Trophoblast cell (in vitro differentiated cells and primary cell): ENCODE measurements around the gene VTI1A.
A peak's percentile ranks its signal among the peaks of the same experiment; 100 is the strongest.

Source experiments
- DNase-seq, 2 donors: peaks; one replicate each; pipeline ENCODE4 v3.0.0-alpha.2; 2016
- H2AFZ ChIP-seq: 2 replicates; pipeline ENCODE4 v1.6.1; 2013; ENCODE audit warnings: low read length, moderate library complexity, mild to moderate bottlenecking; ENCODE audit not compliant: insufficient read depth, poor library complexity
- H2AK5ac ChIP-seq: 2 replicates; pipeline ENCODE4 v1.6.1; 2013; ENCODE audit warnings: mild to moderate bottlenecking, low read length
- H2BK120ac ChIP-seq: 2 replicates; pipeline ENCODE4 v1.6.1; 2013; ENCODE audit warnings: low read length, mild to moderate bottlenecking, moderate library complexity; ENCODE audit not compliant: insufficient read depth, poor library complexity
- H2BK12ac ChIP-seq: 2 replicates; pipeline ENCODE4 v1.6.1; 2013; ENCODE audit warnings: mild to moderate bottlenecking, low read length, moderate library complexity
- H2BK5ac ChIP-seq: 2 replicates; pipeline ENCODE4 v1.6.1; 2013; ENCODE audit warnings: low read length, low read depth, moderate library complexity, mild to moderate bottlenecking; ENCODE audit not compliant: poor library complexity
- H3K14ac ChIP-seq: 2 replicates; pipeline ENCODE4 v1.6.1; 2013; ENCODE audit warnings: mild to moderate bottlenecking, low read length
- H3K18ac ChIP-seq: 2 replicates; pipeline ENCODE4 v1.6.1; 2013; ENCODE audit warnings: mild to moderate bottlenecking, low read length
- H3K23ac ChIP-seq: 2 replicates; pipeline ENCODE4 v1.6.1; 2013; ENCODE audit warnings: low read length
- H3K27ac ChIP-seq: 2 replicates; pipeline ENCODE4 v1.5.1; 2013; ENCODE audit warnings: low read depth, mild to moderate bottlenecking, inconsistent platforms, low read length, moderate library complexity
- H3K27me3 ChIP-seq: 2 replicates; pipeline ENCODE4 v1.6.1; 2013; ENCODE audit warnings: inconsistent platforms, mild to moderate bottlenecking, low read length, moderate library complexity; ENCODE audit not compliant: insufficient read depth
- H3K36me3 ChIP-seq, 2 experiments: 1 replicate in 1 of 2; 2 replicates in 1 of 2; pipeline ENCODE4 v1.6.1; 2013; ENCODE audit warnings: low read length in 2 of 2, mild to moderate bottlenecking in 2 of 2, moderate library complexity in 1 of 2; ENCODE audit not compliant: insufficient read depth in 2 of 2, control insufficient read depth in 1 of 2
- H3K4ac ChIP-seq: 2 replicates; pipeline ENCODE4 v1.6.1; 2013; ENCODE audit warnings: low read depth, mild to moderate bottlenecking, low read length, moderate library complexity
- H3K4me1 ChIP-seq, 2 experiments: 1 replicate in 1 of 2; 2 replicates in 1 of 2; pipeline ENCODE4 v1.6.1; 2013; ENCODE audit warnings: low read length in 2 of 2, mild to moderate bottlenecking in 2 of 2, moderate library complexity in 1 of 2; ENCODE audit not compliant: insufficient read depth in 2 of 2, control insufficient read depth in 1 of 2
- H3K4me2 ChIP-seq: 2 replicates; pipeline ENCODE4 v1.6.1; 2013; ENCODE audit warnings: inconsistent platforms, mild to moderate bottlenecking, low read length, moderate library complexity
- H3K4me3 ChIP-seq: 2 replicates; pipeline ENCODE4 v1.5.1; 2013; ENCODE audit warnings: mild to moderate bottlenecking, low read depth, low read length, inconsistent platforms
- H3K79me1 ChIP-seq: one replicate; pipeline ENCODE4 v1.6.1; 2013; ENCODE audit warnings: low read length
- H3K79me2 ChIP-seq: 2 replicates; pipeline ENCODE4 v1.6.1; 2013; ENCODE audit warnings: low read length, mild to moderate bottlenecking; ENCODE audit not compliant: control insufficient read depth, insufficient read depth, poor library complexity
- H3K9ac ChIP-seq: 2 replicates; pipeline ENCODE4 v1.6.1; 2013; ENCODE audit warnings: mild to moderate bottlenecking, low read length
- H3K9me3 ChIP-seq: 2 replicates; pipeline ENCODE4 v1.6.1; 2013; ENCODE audit warnings: low read depth, mild to moderate bottlenecking, control low read depth, inconsistent platforms, low read length; ENCODE audit not compliant: insufficient read depth
- H4K12ac ChIP-seq: 2 replicates; pipeline ENCODE4 v1.6.1; 2013; ENCODE audit warnings: low read depth, mild to moderate bottlenecking, low read length, moderate library complexity
- H4K8ac ChIP-seq: 2 replicates; pipeline ENCODE4 v1.6.1; 2013; ENCODE audit warnings: low read depth, mild to moderate bottlenecking, low read length, moderate library complexity
- H4K91ac ChIP-seq: one replicate; pipeline ENCODE4 v1.6.1; 2013; ENCODE audit warnings: low read depth, mild to moderate bottlenecking, low read length, moderate library complexity
- WGBS: extraction: QIAGEN DNeasy Blood & Tissue Kit; methylation state at CpG from one replicate; pipeline ENCODE4 v1.1.7; 2013; ENCODE audit warnings: missing lambda C conversion rate; ENCODE audit not compliant: insufficient read length, insufficient coverage; ENCODE audit errors: extremely low coverage; 5-methylcytosine and 5-hydroxymethylcytosine counted together

The VTI1A gene

DNA sequence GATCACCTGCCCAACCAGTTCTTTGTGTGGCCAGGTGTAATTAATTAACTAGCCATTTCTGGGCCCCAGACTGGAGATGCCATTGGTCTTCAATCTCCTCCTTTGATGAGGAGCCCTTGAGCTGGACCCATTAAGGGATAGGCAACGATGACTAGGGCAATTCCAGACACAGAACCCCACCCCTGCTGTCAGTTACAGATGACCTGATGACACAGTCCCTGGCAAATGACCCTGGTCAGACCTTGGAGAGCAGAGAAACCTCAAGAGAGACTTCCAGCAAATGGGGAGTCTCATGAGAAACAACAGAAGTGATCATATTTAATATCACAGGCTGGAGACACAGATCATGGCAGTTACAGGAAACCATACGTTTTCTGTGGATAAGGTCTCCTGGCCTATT lies 401.2 kb downstream of the VTI1A start:
- Histone ChIP-seq H3K18ac (no peak overlapping the region), H2BK120ac (no peak overlapping the region), H3K9ac (no peak overlapping the region), H2BK5ac (no peak overlapping the region), H3K23ac (no peak overlapping the region), H3K27ac (no peak overlapping the region), H4K8ac (no peak overlapping the region), H3K9me3 (no peaks in the 10 kb centered on the region), H2AFZ (no peak overlapping the region), H3K4me3 (no peak overlapping the region), H3K4me1 (peaks cover 2% of the 10 kb centered on the region in 2 experiments), H3K14ac (no peak overlapping the region), H4K91ac (no peak overlapping the region), H3K27me3 (peaks cover 2% of the 10 kb centered on the region), H3K36me3 (peaks cover 0 to 2% of the 10 kb centered on the region in 2 experiments), H3K79me2 (no peaks in the 10 kb centered on the region), H3K79me1 (no peaks in the 10 kb centered on the region), H3K4ac (no peak overlapping the region), H3K4me2 (no peak overlapping the region), H2AK5ac (no peak overlapping the region), H2BK12ac (no peak overlapping the region), H4K12ac (no peak overlapping the region)
- no CpG with 5 or more reads among the region's 2 CpGs for WGBS
- DNase-seq: no peak

- no peak overlapping the region for H3K14ac ChIP-seq
- no peak overlapping the region for H3K4ac ChIP-seq
- no peak overlapping the region for H2AFZ ChIP-seq
- no peak overlapping the region for H3K4me2 ChIP-seq
- H2AK5ac ChIP-seq: no peak overlapping the region
- H4K8ac ChIP-seq: no peak overlapping the region
- peaks cover 2% of the 10 kb centered on the region for H3K27me3 ChIP-seq
- H4K12ac ChIP-seq: no peak overlapping the region
- H3K79me1 ChIP-seq: no peaks in the 10 kb centered on the region
- no peak overlapping the region for H3K4me3 ChIP-seq
- H3K23ac ChIP-seq: no peak overlapping the region
- H3K27ac ChIP-seq: no peak overlapping the region
- no peak for DNase-seq
- no peaks in the 10 kb centered on the region for H3K79me2 ChIP-seq
- no peaks in the 10 kb centered on the region for H3K4me1 ChIP-seq
- no peak overlapping the region for H2BK120ac ChIP-seq
- no peak overlapping the region for H2BK5ac ChIP-seq
- no peak overlapping the region for H3K18ac ChIP-seq
- no peak overlapping the region for H4K91ac ChIP-seq
- H3K9me3 ChIP-seq: no peaks in the 10 kb centered on the region
- no peak overlapping the region for H2BK12ac ChIP-seq
- no CpG with 5 or more reads among the region's 3 CpGs for WGBS
- H3K36me3 ChIP-seq: peaks cover 0 to 2% of the 10 kb centered on the region in 2 experiments
- no peak overlapping the region for H3K9ac ChIP-seq
Measured at GRCh38 chr10:112848868-112849430, 401.9 kb downstream of the VTI1A start.

DNA sequence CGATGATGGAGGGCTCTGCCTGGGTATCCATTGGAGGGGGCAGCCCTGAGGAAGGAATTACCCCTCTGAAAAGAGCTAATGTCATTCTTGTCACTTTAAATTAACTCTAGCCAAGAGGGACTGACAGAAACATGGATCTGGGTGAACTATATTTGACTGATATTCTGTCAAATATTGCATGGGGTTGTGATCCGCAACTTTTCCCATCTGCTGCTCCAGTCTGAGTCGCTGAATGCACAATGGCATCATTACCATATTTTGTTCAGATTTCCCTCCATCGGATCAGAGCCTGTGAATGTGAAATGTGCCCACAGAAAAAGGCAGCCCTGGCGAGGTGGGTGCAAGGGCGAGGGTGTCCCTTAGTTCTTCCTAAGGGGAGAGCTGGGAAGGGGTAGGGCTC lies 402.5 kb downstream of the VTI1A start:
- no peak overlapping the region for H3K14ac ChIP-seq
- no peak overlapping the region for H2BK120ac ChIP-seq
- DNase-seq: no peak
- no peak overlapping the region for H3K9ac ChIP-seq
- no peak overlapping the region for H4K12ac ChIP-seq
- H3K23ac ChIP-seq: no peak overlapping the region
- H3K4me3 ChIP-seq: no peak overlapping the region
- H2BK12ac ChIP-seq: no peak overlapping the region
- H3K4me1 ChIP-seq: no peaks in the 10 kb centered on the region
- H3K4me2 ChIP-seq: no peak overlapping the region
- H2BK5ac ChIP-seq: no peak overlapping the region
- no peaks in the 10 kb centered on the region for H3K79me2 ChIP-seq
- no peak overlapping the region for H3K4ac ChIP-seq
- WGBS: no CpG with 5 or more reads among the region's 6 CpGs
- no peaks in the 10 kb centered on the region for H3K9me3 ChIP-seq
- H3K79me1 ChIP-seq: no peaks in the 10 kb centered on the region
- H2AFZ ChIP-seq: no peak overlapping the region
- H3K18ac ChIP-seq: no peak overlapping the region
- H3K27ac ChIP-seq: no peak overlapping the region
- no peak overlapping the region for H4K91ac ChIP-seq
- peaks cover 2% of the 10 kb centered on the region for H3K27me3 ChIP-seq
- peaks cover 0 to 2% of the 10 kb centered on the region in 2 experiments for H3K36me3 ChIP-seq
- no peak overlapping the region for H2AK5ac ChIP-seq
- H4K8ac ChIP-seq: no peak overlapping the region

GRCh38 chr10:112851181-112851580 lies 404.2 kb downstream of the VTI1A start:
- no peak overlapping the region for H3K9ac ChIP-seq
- peak in 1 of 2 donors; percentile 33 for DNase-seq
- no peak overlapping the region for H3K4me3 ChIP-seq
- no CpG with 5 or more reads among the region's 4 CpGs for WGBS
- no peak overlapping the region for H2BK120ac ChIP-seq
- H3K27me3 ChIP-seq: peaks cover 2% of the 10 kb centered on the region
- peaks cover 0 to 2% of the 10 kb centered on the region in 2 experiments for H3K36me3 ChIP-seq
- H4K12ac ChIP-seq: no peak overlapping the region
- H3K79me2 ChIP-seq: no peaks in the 10 kb centered on the region
- H3K4ac ChIP-seq: no peak overlapping the region
- H3K14ac ChIP-seq: no peak overlapping the region
- H4K91ac ChIP-seq: no peak overlapping the region
- H3K9me3 ChIP-seq: no peaks in the 10 kb centered on the region
- no peak overlapping the region for H3K4me2 ChIP-seq
- H3K27ac ChIP-seq: no peak overlapping the region
- H2AK5ac ChIP-seq: no peak overlapping the region
- H3K4me1 ChIP-seq: no peaks in the 10 kb centered on the region
- H2BK5ac ChIP-seq: no peak overlapping the region
- H3K79me1 ChIP-seq: no peaks in the 10 kb centered on the region
- peak overlapping the region; percentile 21 for H3K23ac ChIP-seq
- no peak overlapping the region for H4K8ac ChIP-seq
- H3K18ac ChIP-seq: no peak overlapping the region
- no peak overlapping the region for H2BK12ac ChIP-seq
- no peak overlapping the region for H2AFZ ChIP-seq
